Neuronal stem cell (in vitro differentiated cells): Measurements from ENCODE around the gene APH1A.
"Not testable (repeated sequence)": the region's sequence is repeated elsewhere in the genome, so short reads cannot be mapped to it uniquely, and the experiment has no call there.

Source experiments
- DNase-seq: peaks from one replicate; pipeline ENCODE4 v3.0.0-alpha.2; 2013; ENCODE audit warnings: low spot score
- H2AFZ ChIP-seq: one replicate; pipeline ENCODE4 v1.6.1; 2013; ENCODE audit warnings: mild to moderate bottlenecking, low read length, inconsistent platforms
- H2AK5ac ChIP-seq: 2 replicates; pipeline ENCODE4 v1.6.1; 2013; ENCODE audit warnings: low read depth, mild to moderate bottlenecking, inconsistent platforms, low read length, moderate library complexity, mixed read lengths
- H2BK120ac ChIP-seq: 2 replicates; pipeline ENCODE4 v1.6.1; 2013; ENCODE audit warnings: low read depth, mild to moderate bottlenecking, inconsistent platforms, low read length, moderate library complexity, mixed read lengths
- H2BK12ac ChIP-seq: one replicate; pipeline ENCODE4 v1.6.1; 2013; ENCODE audit warnings: low read length, inconsistent platforms
- H2BK15ac ChIP-seq: 2 replicates; pipeline ENCODE4 v1.6.1; 2013; ENCODE audit warnings: mild to moderate bottlenecking, low read length, inconsistent platforms, mixed read lengths
- H2BK5ac ChIP-seq: one replicate; pipeline ENCODE4 v1.6.1; 2013; ENCODE audit warnings: inconsistent platforms, mild to moderate bottlenecking, low read length, moderate library complexity
- H3K14ac ChIP-seq: one replicate; pipeline ENCODE4 v1.6.1; 2013; ENCODE audit warnings: low read length, inconsistent platforms
- H3K18ac ChIP-seq: 2 replicates; pipeline ENCODE4 v1.6.1; 2013; ENCODE audit warnings: low read length, inconsistent platforms
- H3K23ac ChIP-seq: 2 replicates; pipeline ENCODE4 v1.6.1; 2013; ENCODE audit warnings: low read depth, mild to moderate bottlenecking, mixed read lengths, low read length, inconsistent platforms; ENCODE audit not compliant: poor library complexity
- H3K27ac ChIP-seq: replicated peaks from 3 replicates; pipeline ENCODE4 v1.5.1; 2013; ENCODE audit warnings: low read length, inconsistent platforms
- H3K27me3 ChIP-seq, 3 experiments: 2 replicates each; pipeline ENCODE4 v1.6.1; 2013; ENCODE audit warnings: low read length in 3 of 3, mild to moderate bottlenecking in 2 of 3, inconsistent platforms in 1 of 3, low read depth in 1 of 3, mixed read lengths in 1 of 3, moderate library complexity in 1 of 3; ENCODE audit not compliant: control insufficient read depth in 3 of 3, insufficient read depth in 3 of 3
- H3K36me3 ChIP-seq, 2 donors: replicated peaks in 1 of 2; 2 replicates each; pipeline ENCODE4 v1.6.1; 2013; ENCODE audit warnings: low read length in 2 of 2; ENCODE audit not compliant: control insufficient read depth in 2 of 2, insufficient read depth in 2 of 2
- H3K4ac ChIP-seq: 2 replicates; pipeline ENCODE4 v1.6.1; 2013; ENCODE audit warnings: inconsistent platforms, mild to moderate bottlenecking, low read length, moderate library complexity
- H3K4me1 ChIP-seq, 2 donors: 1 replicate in 1 of 2; 2 replicates in 1 of 2; pipeline ENCODE4 v1.6.1; 2013; ENCODE audit warnings: low read length in 2 of 2, low read depth in 1 of 2; ENCODE audit not compliant: control insufficient read depth in 2 of 2, insufficient read depth in 1 of 2
- H3K4me2 ChIP-seq: one replicate; pipeline ENCODE4 v1.6.1; 2013; ENCODE audit warnings: mild to moderate bottlenecking, low read length, inconsistent platforms; ENCODE audit not compliant: insufficient read depth, poor library complexity, severe bottlenecking
- H3K4me3 ChIP-seq, 2 donors: 2 replicates each; pipeline ENCODE4 v1.5.1; 2013; ENCODE audit warnings: low read length in 2 of 2, mild to moderate bottlenecking in 2 of 2, inconsistent platforms in 1 of 2, moderate library complexity in 1 of 2
- H3K79me1 ChIP-seq: one replicate; pipeline ENCODE4 v1.6.1; 2013; ENCODE audit warnings: low read depth, mild to moderate bottlenecking, inconsistent platforms, low read length, moderate library complexity
- H3K9ac ChIP-seq: one replicate; pipeline ENCODE4 v1.6.1; 2013; ENCODE audit warnings: mild to moderate bottlenecking, low read depth, low read length, inconsistent platforms; ENCODE audit not compliant: poor library complexity
- H3K9me3 ChIP-seq, 2 donors: replicated peaks in 1 of 2; 2 replicates each; pipeline versions ENCODE3 to v1.6.1; 2013; ENCODE audit warnings: low read length in 2 of 2, mild to moderate bottlenecking in 2 of 2, inconsistent platforms in 1 of 2, low read depth in 1 of 2, mixed read lengths in 1 of 2, moderate library complexity in 1 of 2; ENCODE audit not compliant: control insufficient read depth in 2 of 2, insufficient read depth in 1 of 2
- H4K8ac ChIP-seq: one replicate; pipeline ENCODE4 v1.6.1; 2013; ENCODE audit warnings: low read depth, mild to moderate bottlenecking, inconsistent platforms, low read length, moderate library complexity
- H4K91ac ChIP-seq: one replicate; pipeline ENCODE4 v1.6.1; 2013; ENCODE audit warnings: low read length, low read depth, mild to moderate bottlenecking, inconsistent platforms; ENCODE audit not compliant: poor library complexity
- WGBS, 2 donors: extraction: QIAGEN DNeasy Blood & Tissue Kit; methylation state at CpG; one replicate each; pipeline ENCODE4 v1.1.7; 2013; ENCODE audit warnings: missing lambda C conversion rate in 2 of 2, mixed read lengths in 1 of 2; ENCODE audit not compliant: insufficient read length in 2 of 2, insufficient replicate concordance in 1 of 2; ENCODE audit errors: extremely low coverage in 2 of 2; 5-methylcytosine and 5-hydroxymethylcytosine counted together

APH1A gene

DNA sequence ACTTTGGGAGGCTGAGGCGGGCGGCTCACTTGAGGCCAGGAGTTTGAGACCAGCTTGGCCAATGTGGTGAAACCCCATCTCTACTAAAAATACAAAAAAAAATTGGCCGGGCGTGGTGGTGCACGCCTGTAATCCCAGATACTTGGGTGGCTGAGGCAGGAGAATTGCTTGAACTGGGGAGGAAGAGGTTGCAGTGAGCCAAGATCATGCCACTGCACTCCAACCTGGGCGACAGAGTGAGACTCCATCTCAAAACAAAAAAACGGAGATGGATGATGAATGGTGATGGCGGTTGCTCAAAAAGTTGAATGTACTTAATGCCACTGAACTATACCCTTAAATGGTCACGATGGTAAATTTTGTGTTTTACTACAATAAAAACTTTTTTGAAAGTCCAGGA is 39.8 kb upstream of the APH1A start:
- H3K4me1 ChIP-seq, H3K27ac ChIP-seq, H3K9ac ChIP-seq, H4K8ac ChIP-seq, H3K9me3 ChIP-seq, H4K91ac ChIP-seq, H3K27me3 ChIP-seq, H3K4me2 ChIP-seq, H3K79me1 ChIP-seq, H2AK5ac ChIP-seq, H2BK12ac ChIP-seq, H3K4me3 ChIP-seq, H2AFZ ChIP-seq, H3K4ac ChIP-seq, H3K14ac ChIP-seq, H2BK15ac ChIP-seq, H2BK120ac ChIP-seq, H2BK5ac ChIP-seq, DNase-seq, H3K23ac ChIP-seq, H3K18ac ChIP-seq: not testable (repeated sequence)
- WGBS, 2 donors: no CpG with 5 or more reads among the region's 9 CpGs
- peaks cover 8 to 54% of the 10 kb centered on the region in 2 donors for H3K36me3 ChIP-seq

DNA sequence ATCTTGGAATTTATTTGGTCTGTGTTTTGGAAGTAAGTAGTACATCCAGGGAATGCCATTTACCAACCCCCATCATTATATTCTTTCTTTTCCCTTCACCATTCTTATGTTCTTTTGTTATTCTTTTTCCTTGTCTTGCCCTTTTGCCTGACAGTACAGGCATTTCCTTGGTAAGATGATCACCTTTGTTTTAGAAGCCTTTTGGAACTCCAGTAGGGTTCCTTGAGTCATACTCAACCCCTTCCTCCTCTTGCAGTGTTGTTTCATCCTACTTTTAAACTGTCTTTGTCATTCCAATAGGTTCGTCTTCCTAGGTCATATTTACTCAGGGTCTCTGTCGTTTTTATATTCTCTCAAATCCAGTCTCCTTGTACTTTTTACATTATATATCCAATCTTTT is 34.1 kb upstream of the APH1A start:
- no CpG with 5 or more reads among the region's 2 CpGs for WGBS, 2 donors
- H2BK12ac ChIP-seq: no peak overlapping the region
- DNase-seq: no peak

DNA sequence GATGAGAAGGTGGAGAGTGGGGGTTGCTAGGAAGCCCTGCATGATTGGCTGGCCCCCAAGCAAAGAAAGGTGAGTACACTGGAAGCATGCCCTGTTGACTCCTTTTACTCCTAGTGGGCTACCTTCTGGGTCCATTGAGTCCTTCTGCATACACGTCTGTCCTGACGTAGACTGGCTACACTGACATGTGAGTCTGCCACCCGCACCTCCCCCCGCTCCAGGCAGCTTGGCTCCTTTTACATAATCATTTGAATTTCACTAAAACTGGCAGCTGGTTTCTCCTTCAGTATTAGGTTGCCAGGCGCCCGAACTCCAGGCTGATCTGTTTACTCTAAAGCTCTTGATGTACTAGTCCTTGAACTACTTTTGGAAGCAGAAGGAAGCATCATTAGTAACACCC is 33.5 kb upstream of the APH1A start:
- Histone ChIP-seq H2BK12ac (no peak overlapping the region), H2AFZ (no peak overlapping the region)
- WGBS, 2 donors: no CpG with 5 or more reads among the region's 6 CpGs

More for the DNA sequence above, 34.1 kb upstream of the APH1A start:
- Histone ChIP-seq H2BK5ac (no peak overlapping the region), H3K36me3 (peaks cover 17 to 88% of the 10 kb centered on the region in 2 donors), H3K79me1 (peaks cover 1% of the 10 kb centered on the region), H2BK120ac (no peak overlapping the region), H3K23ac (no peak overlapping the region), H2AK5ac (no peak overlapping the region), H3K9ac (no peak overlapping the region), H3K18ac (no peak overlapping the region), H4K91ac (no peak overlapping the region), H3K4me3 (no peak overlapping the region), H3K4me1 (no peaks in the 10 kb centered on the region), H3K4me2 (no peak overlapping the region), H3K27ac (no peak overlapping the region), H4K8ac (no peak overlapping the region), H3K4ac (no peak overlapping the region), H3K27me3 (no peaks in the 10 kb centered on the region), H3K14ac (no peak overlapping the region), H2BK15ac (no peak overlapping the region), H3K9me3 (no peaks in the 10 kb centered on the region), H2AFZ (no peak overlapping the region)

DNA sequence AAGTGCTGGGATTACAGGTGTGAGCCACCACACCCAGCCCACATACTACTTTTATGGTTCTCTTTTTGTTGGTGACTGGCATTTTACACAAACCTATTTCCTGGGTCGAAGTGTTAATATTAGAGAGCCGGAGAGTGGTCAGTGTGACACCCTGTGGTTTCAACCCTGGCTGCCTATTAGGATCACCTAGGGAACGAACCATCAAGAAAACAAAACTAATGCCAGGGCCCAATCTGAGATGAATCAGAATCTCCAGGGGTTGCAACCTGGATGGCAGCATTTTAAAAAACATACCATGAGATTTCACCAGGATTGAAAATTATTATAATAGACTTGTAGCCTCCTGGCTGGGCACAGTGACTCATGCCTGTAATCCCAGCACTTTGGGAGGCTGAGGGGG is 30.9 kb upstream of the APH1A start:
- Histone ChIP-seq H3K27me3 (no peaks in the 10 kb centered on the region), H3K23ac (no peak overlapping the region), H2BK12ac (no peak overlapping the region), H3K4ac (no peak overlapping the region), H3K9ac (no peak overlapping the region), H3K14ac (no peak overlapping the region), H3K27ac (no peak overlapping the region), H3K9me3 (no peaks in the 10 kb centered on the region), H3K79me1 (peaks cover 7% of the 10 kb centered on the region), H2BK15ac (no peak overlapping the region), H3K18ac (no peak overlapping the region), H3K36me3 (peaks cover 23 to 88% of the 10 kb centered on the region in 2 donors), H3K4me3 (no peak overlapping the region), H4K91ac (no peak overlapping the region), H2AK5ac (no peak overlapping the region), H2BK5ac (no peak overlapping the region), H3K4me2 (no peak overlapping the region), H2BK120ac (no peak overlapping the region), H2AFZ (no peak overlapping the region), H3K4me1 (no peaks in the 10 kb centered on the region), H4K8ac (no peak overlapping the region)
- WGBS, 2 donors: no CpG with 5 or more reads among the region's 3 CpGs
- DNase-seq: no peak

More for the DNA sequence above, 33.5 kb upstream of the APH1A start:
- Histone ChIP-seq H3K23ac (no peak overlapping the region), H3K4ac (no peak overlapping the region), H3K14ac (no peak overlapping the region), H2AK5ac (no peak overlapping the region), H3K9ac (no peak overlapping the region), H3K4me1 (no peaks in the 10 kb centered on the region), H4K91ac (peak overlapping the region; percentile 25), H2BK120ac (no peak overlapping the region), H3K4me3 (no peak overlapping the region), H3K27ac (no peak overlapping the region), H4K8ac (no peak overlapping the region), H2BK5ac (no peak overlapping the region), H3K27me3 (no peaks in the 10 kb centered on the region), H3K4me2 (peak overlapping the region; percentile 3), H3K18ac (no peak overlapping the region), H3K79me1 (peaks cover 1% of the 10 kb centered on the region), H2BK15ac (no peak overlapping the region), H3K36me3 (peaks cover 16 to 88% of the 10 kb centered on the region in 2 donors), H3K9me3 (no peaks in the 10 kb centered on the region)
- no peak for DNase-seq
